GM12878 (cell line): ENCODE data around the gene MYBBP1A. TPM values are rescaled to one million over a fixed set of nuclear protein-coding genes. Genes with fewer than 3 reads are reported as not detected.

Source experiments
- ATAC-seq: fragments of 200-7000 bp; cut with Tn5 transposase; 3 replicates; pipeline ENCODE4 v1.9.1; 2020; ENCODE audit warnings: mild to moderate bottlenecking, moderate library complexity
- BruUV-seq: library from RNA; stranded (reverse); fragments of 400-500 nt; replicated peaks from 2 replicates; lab custom pipeline; 2021; lab: Mats Ljungman, UMichigan
- CTCF ChIA-PET: fragments of 300-600 bp; sonication (Branson Sonifier 250); formaldehyde crosslinking; extraction: SDS; loops from one replicate; lab custom pipeline; 2021; ENCODE audit warnings: inconsistent platforms; lab: Yijun Ruan, JAX
- POLR2A ChIA-PET: fragments of 350-600 bp; formaldehyde crosslinking; extraction: SDS; loops from one replicate; lab custom pipeline; 2021; ENCODE audit warnings: inconsistent platforms; lab: Charles Lee
- RAD21 ChIA-PET: fragments of 300-600 bp; sonication (Branson Sonifier 250); formaldehyde crosslinking; loops from one replicate; lab custom pipeline; 2023; ENCODE audit warnings: antibody characterized with exemption; ENCODE audit not compliant: unreplicated experiment; lab: Charles Lee
- SMC1A ChIA-PET: fragments of 300-600 bp; sonication (Branson Sonifier 250); formaldehyde crosslinking; loops from one replicate; lab custom pipeline; 2023; ENCODE audit not compliant: unreplicated experiment, uncharacterized antibody; lab: Charles Lee
- DNase-seq: peaks from one replicate; pipeline ENCODE4 v3.0.0-alpha.2; 2011; ENCODE audit warnings: low read depth, low spot score
- FAIRE-seq: peaks from 3 replicates; lab custom pipeline; 2011; peaks lifted over from hg19 to GRCh38; lab: Jason Lieb, UNC
- H2AFZ ChIP-seq: 2 replicates; pipeline ENCODE4 v1.6.0; 2011; ENCODE audit warnings: low read depth, low read length, control low read depth; ENCODE audit not compliant: control insufficient read depth
- H3K27ac ChIP-seq: 2 replicates; pipeline ENCODE4 v1.5.1; 2011; ENCODE audit warnings: control low read depth; ENCODE audit not compliant: control insufficient read depth, insufficient read depth
- H3K27me3 ChIP-seq, 2 experiments: replicated peaks in 1 of 2; 2 replicates each; pipeline versions ENCODE4 v1.6.0 to v1.6.1; 2011; ENCODE audit warnings: low read length in 1 of 2; ENCODE audit not compliant: control insufficient read depth in 2 of 2, insufficient read depth in 2 of 2
- H3K36me3 ChIP-seq, 2 experiments: 2 replicates each; pipeline ENCODE4 v1.5.1; 2011; ENCODE audit warnings: low read length in 1 of 2; ENCODE audit not compliant: control insufficient read depth in 2 of 2, insufficient read depth in 2 of 2
- H3K4me1 ChIP-seq: 2 replicates; pipeline ENCODE4 v1.6.1; 2011; ENCODE audit warnings: mild to moderate bottlenecking, low read length, moderate library complexity, mixed read lengths; ENCODE audit not compliant: control insufficient read depth, insufficient read depth
- H3K4me2 ChIP-seq: 2 replicates; pipeline ENCODE4 v1.6.0; 2011; ENCODE audit warnings: control low read depth; ENCODE audit not compliant: control insufficient read depth, insufficient read depth
- H3K4me3 ChIP-seq: fragments of 200-600 bp; sonication (generic); 2 replicates; pipeline ENCODE4 v1.5.1; 2016
- H3K79me2 ChIP-seq: 2 replicates; pipeline ENCODE4 v1.6.0; 2011; ENCODE audit warnings: low read length; ENCODE audit not compliant: control insufficient read depth, insufficient read depth
- H3K9ac ChIP-seq: 2 replicates; pipeline ENCODE4 v1.8.0; 2011; ENCODE audit warnings: low read length, control low read depth, mixed read lengths; ENCODE audit not compliant: control insufficient read depth, insufficient read depth
- H3K9me3 ChIP-seq: replicated peaks from 3 replicates; pipeline ENCODE4 v1.5.1; 2011; ENCODE audit warnings: mild to moderate bottlenecking, low read length; ENCODE audit not compliant: control insufficient read depth, insufficient read depth
- H4K20me1 ChIP-seq: 2 replicates; pipeline ENCODE4 v1.6.0; 2011; ENCODE audit not compliant: control insufficient read depth, insufficient read depth
- CEBPB ChIP-seq, 2 experiments: fragments of 150-350 bp in 1 of 2; IDR thresholded peaks; 2 replicates each; pipeline ENCODE4 v1.6.1; 2012 to 2014; ENCODE audit warnings: low read depth in 2 of 2, low read length in 2 of 2, borderline replicate concordance in 1 of 2, inconsistent platforms in 1 of 2
- CHD1 ChIP-seq: IDR thresholded peaks from 2 replicates; pipeline ENCODE4 v1.6.1; 2012; ENCODE audit warnings: low read depth, low read length, improper control_type of control experiment
- CREM ChIP-seq: IDR thresholded peaks from 2 replicates; pipeline ENCODE4 v1.6.1; 2014; ENCODE audit warnings: antibody characterized with exemption, low read depth
- CTCF ChIP-seq, 3 experiments: IDR thresholded peaks in 2 of 3; conservative IDR thresholded peaks in 1 of 3; 2 replicates each; pipeline ENCODE4 v1.5.1; 2011; ENCODE audit warnings: low read depth in 3 of 3, low read length in 3 of 3, mild to moderate bottlenecking in 3 of 3, control low read depth in 2 of 3, moderate library complexity in 2 of 3, inconsistent platforms in 1 of 3, mixed read lengths in 1 of 3; ENCODE audit not compliant: control insufficient read depth in 2 of 3, insufficient read depth in 1 of 3; ENCODE audit errors: extremely low read depth in 1 of 3
- EZH2 ChIP-seq: IDR thresholded peaks from 2 replicates; pipeline ENCODE4 v1.6.1; 2012; ENCODE audit warnings: low read depth, mild to moderate bottlenecking, control low read depth, inconsistent platforms, low read length, borderline replicate concordance; ENCODE audit not compliant: control insufficient read depth
- FOXK2 ChIP-seq: fragments of 450-650 bp; IDR thresholded peaks from 2 replicates; pipeline ENCODE4 v1.6.1; 2017; ENCODE audit warnings: mild to moderate bottlenecking, moderate library complexity
- IRF4 ChIP-seq: IDR thresholded peaks from 2 replicates; pipeline ENCODE4 v1.6.1; 2011; ENCODE audit warnings: low read depth, low read length
- KAT2A ChIP-seq: conservative IDR thresholded peaks from 2 replicates; pipeline ENCODE4 v1.6.1; 2011; ENCODE audit warnings: low read depth, low read length; ENCODE audit not compliant: control insufficient read depth
- MEF2A ChIP-seq: IDR thresholded peaks from 2 replicates; pipeline ENCODE4 v1.6.1; 2011; ENCODE audit warnings: low read depth, mild to moderate bottlenecking, low read length, moderate library complexity; ENCODE audit not compliant: insufficient read depth
- NFYA ChIP-seq: IDR thresholded peaks from 2 replicates; pipeline ENCODE4 v1.6.1; 2011; ENCODE audit warnings: low read depth, mild to moderate bottlenecking, low read length, improper control_type of control experiment, borderline replicate concordance
- POLR2AphosphoS2 ChIP-seq: IDR thresholded peaks from 2 replicates; pipeline ENCODE4 v1.6.1; 2011; ENCODE audit warnings: low read depth, mild to moderate bottlenecking, low read length, improper control_type of control experiment, moderate library complexity
- POLR2AphosphoS5 ChIP-seq: IDR thresholded peaks from 2 replicates; pipeline ENCODE4 v1.6.1; 2011; ENCODE audit warnings: mild to moderate bottlenecking, low read length, inconsistent platforms
- RELA ChIP-seq: fragments of 450-650 bp; IDR thresholded peaks from 2 replicates; pipeline ENCODE4 v1.8.0; 2014; ENCODE audit warnings: borderline replicate concordance; ENCODE audit not compliant: partially characterized antibody
- RFX5 ChIP-seq: IDR thresholded peaks from 2 replicates; pipeline ENCODE4 v1.6.1; 2011; ENCODE audit warnings: low read depth, low read length, improper control_type of control experiment
- SIN3A ChIP-seq: IDR thresholded peaks from 2 replicates; pipeline ENCODE4 v1.6.1; 2012; ENCODE audit warnings: low read depth, low read length, improper control_type of control experiment
- TARDBP ChIP-seq: IDR thresholded peaks from 2 replicates; pipeline ENCODE4 v1.6.1; 2016; ENCODE audit warnings: borderline replicate concordance
- ZNF384 ChIP-seq: IDR thresholded peaks from 2 replicates; pipeline ENCODE4 v1.6.1; 2012; ENCODE audit warnings: low read depth, mild to moderate bottlenecking, low read length, improper control_type of control experiment, borderline replicate concordance
- WGBS: methylation state at CpG from one replicate; pipeline ENCODE4 v1.1.6; 2016; ENCODE audit warnings: low lambda C conversion rate; ENCODE audit not compliant: insufficient replicate concordance, insufficient coverage; ENCODE audit errors: missing lambda C conversion rate; 5-methylcytosine and 5-hydroxymethylcytosine counted together
- in situ Hi-C: fragments of 300-500 bp; cut with MboI; formaldehyde crosslinking; loops from 9 replicates; pipeline ENCODE4 v1.14.3; 2018; ENCODE audit warnings: mixed read lengths
- intact Hi-C: fragments of 100-400 bp; cut with micrococcal nuclease; formaldehyde crosslinking; loops from one replicate; pipeline ENCODE4 v1.14.2; 2022; ENCODE audit not compliant: unreplicated experiment
- polyA plus RNA-seq, 11 experiments: library from polyadenylated mRNA; depleted of rRNA in 4 of 11; unstranded in 6 of 11; stranded (reverse) in 5 of 11; fragments of >200 nt; fragmentation: Nextera tagmentation in 4 of 11; fragmentation: Illumina TruSeq in 1 of 11; extraction: Ambion mirVana in 4 of 11; extraction: Trizol in 1 of 11; gene quantifications; 1 replicate in 1 of 11; 2 replicates in 10 of 11; pipeline versions ENCODE4 v1.2.1 to v1.2.3, GENCODE V29; 2011 to 2016; ENCODE audit warnings: inconsistent platforms in 2 of 11, missing spikeins in 2 of 11, low read depth in 1 of 11
- total RNA-seq, 4 experiments: library from RNA; depleted of rRNA in 3 of 4; stranded (reverse); fragments of >200 nt in 3 of 4; fragmentation: Illumina TruSeq in 1 of 4; extraction: Trizol in 1 of 4; gene quantifications; 2 replicates each; pipeline versions ENCODE4 v1.2.1 to v1.2.3, GENCODE V29; 2013 to 2021
- TF ChIP-seq, protein P1 (sequence below): fragments of 150-350 bp; IDR thresholded peaks from 2 replicates; pipeline ENCODE4 v1.6.1; 2014; ENCODE audit warnings: mild to moderate bottlenecking, low read depth, low read length

The MYBBP1A gene
- total and polyA plus RNA-seq, 10 of the 15 experiments (the other 5 are each of a cell fraction or from before 2014, with no cell fraction given), result 2.5 to 121 (median 71.6) TPM

DNA sequence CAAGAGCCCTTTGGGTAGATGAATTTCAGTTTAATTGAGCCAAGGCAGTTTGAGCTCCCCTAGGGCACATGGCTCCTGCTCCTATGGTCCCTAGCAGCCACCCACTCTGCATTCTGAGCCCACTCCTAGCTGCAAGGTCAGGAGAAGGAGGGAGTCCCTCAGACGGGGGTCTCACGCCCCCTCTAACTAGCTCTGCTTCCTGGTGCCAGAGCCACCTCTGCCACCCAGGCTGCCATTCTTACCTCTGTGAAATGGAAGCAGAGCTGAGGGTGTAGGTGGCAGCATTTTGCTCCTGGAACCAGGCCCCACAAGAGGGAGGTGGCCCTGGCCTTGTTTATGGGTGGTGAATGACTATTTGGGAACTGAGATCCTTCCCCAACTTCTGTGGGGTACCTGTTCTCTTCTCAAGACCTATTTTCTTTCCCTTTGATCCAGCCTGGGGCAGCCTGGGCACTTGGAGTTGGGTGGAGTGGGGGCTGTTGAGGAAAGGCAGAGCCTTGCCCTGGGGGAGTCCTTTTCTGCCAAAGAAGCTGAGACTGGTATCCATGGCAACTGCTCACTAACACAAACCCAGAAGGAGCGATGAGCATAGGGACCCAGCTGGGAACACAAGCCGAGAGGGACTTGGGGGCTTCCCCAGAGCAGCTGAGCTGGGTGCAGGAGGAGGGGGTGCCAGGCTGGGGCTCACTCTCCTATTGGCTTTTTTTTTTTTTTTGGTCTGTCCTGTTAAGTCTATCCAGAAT, 51.7 kb downstream of the MYBBP1A start:
- POLR2A ChIA-PET, result no interaction called here
- SMC1A ChIA-PET, result no interaction called here
- RAD21 ChIA-PET, result no interaction called here
- Histone ChIP-seq H3K36me3 (no peaks in the 10 kb centered on the region), H3K9me3 (no peaks in the 10 kb centered on the region), H3K4me3 (no peak overlapping the region), H3K4me1 (no peaks in the 10 kb centered on the region), H3K27ac (no peak overlapping the region), H3K79me2 (no peaks in the 10 kb centered on the region), H3K9ac (no peak overlapping the region), H2AFZ (no peak overlapping the region), H4K20me1 (no peaks in the 10 kb centered on the region), H3K27me3 (peaks cover 11 to 15% of the 10 kb centered on the region in 2 experiments), H3K4me2 (no peak overlapping the region)
- no peak for DNase-seq
- no peak for ATAC-seq
- in situ Hi-C loops, result no loop called here
- no TSS peak for BruUV-seq
- 24% methylated on average over 4 of the region's 4 CpGs for WGBS
- intact Hi-C loops, result no loop called here
- CTCF ChIA-PET, result no interaction called here
- no peak for FAIRE-seq
- no peak for TF ChIP-seq CREM
- TF ChIP-seq CHD1, result no peak
- TF ChIP-seq POLR2AphosphoS2, result no peak
- TF ChIP-seq, protein P1, sequence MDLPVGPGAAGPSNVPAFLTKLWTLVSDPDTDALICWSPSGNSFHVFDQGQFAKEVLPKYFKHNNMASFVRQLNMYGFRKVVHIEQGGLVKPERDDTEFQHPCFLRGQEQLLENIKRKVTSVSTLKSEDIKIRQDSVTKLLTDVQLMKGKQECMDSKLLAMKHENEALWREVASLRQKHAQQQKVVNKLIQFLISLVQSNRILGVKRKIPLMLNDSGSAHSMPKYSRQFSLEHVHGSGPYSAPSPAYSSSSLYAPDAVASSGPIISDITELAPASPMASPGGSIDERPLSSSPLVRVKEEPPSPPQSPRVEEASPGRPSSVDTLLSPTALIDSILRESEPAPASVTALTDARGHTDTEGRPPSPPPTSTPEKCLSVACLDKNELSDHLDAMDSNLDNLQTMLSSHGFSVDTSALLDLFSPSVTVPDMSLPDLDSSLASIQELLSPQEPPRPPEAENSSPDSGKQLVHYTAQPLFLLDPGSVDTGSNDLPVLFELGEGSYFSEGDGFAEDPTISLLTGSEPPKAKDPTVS, result no peak
- no peak for TF ChIP-seq IRF4
- TF ChIP-seq POLR2AphosphoS5, result no peak
- no peak for TF ChIP-seq MEF2A
- no peak for TF ChIP-seq RFX5
- TF ChIP-seq FOXK2, result no peak
- TF ChIP-seq RELA, result no peak
- TF ChIP-seq SIN3A, result no peak
- TF ChIP-seq KAT2A, result no peak
- no peak for TF ChIP-seq NFYA
- no peak for TF ChIP-seq ZNF384
- TF ChIP-seq EZH2, result no peak
- no peak for TF ChIP-seq CEBPB (IDR thresholded peaks at IDR 0.05; ENCODE audit: borderline replicate concordance in 1 of 2, low read depth in 2 of 2, low read length in 2 of 2)
- TF ChIP-seq CTCF (IDR thresholded peaks at IDR 0.05 in 2 of 3, conservative IDR thresholded peaks at IDR 0.05 in 1 of 3; ENCODE audit: control insufficient read depth in 2 of 3, extremely low read depth in 1 of 3, insufficient read depth in 1 of 3, low read depth in 3 of 3, low read length in 3 of 3), result no peak
- TF ChIP-seq TARDBP, result no peak
